CD14-positive monocyte (primary cell): ENCODE data around the gene C5orf58. TPM values are rescaled to one million over a fixed set of nuclear protein-coding genes. Genes with fewer than 3 reads are reported as not detected.
A peak's percentile ranks its signal among the peaks of the same experiment; 100 is the strongest.

Experiments
- DNase-seq, 3 donors: peaks; one replicate each; pipeline ENCODE4 v3.0.0-alpha.2; 2011 to 2022
- H2AFZ ChIP-seq: 2 replicates; pipeline ENCODE4 v1.6.0; 2012; ENCODE audit warnings: mild to moderate bottlenecking, low read depth, low read length, inconsistent platforms; ENCODE audit not compliant: insufficient read depth, poor library complexity, severe bottlenecking
- H3K27ac ChIP-seq, 2 donors: 1 replicate in 1 of 2; 2 replicates in 1 of 2; pipeline ENCODE4 v1.5.1; 2012 to 2013; ENCODE audit warnings: low read length in 2 of 2, control low read depth in 1 of 2, inconsistent platforms in 1 of 2, low read depth in 1 of 2, mild to moderate bottlenecking in 1 of 2
- H3K27me3 ChIP-seq, 2 donors: one replicate each; pipeline versions ENCODE4 v1.6.0 to v1.6.1; 2011 to 2013; ENCODE audit warnings: low read length in 2 of 2; ENCODE audit not compliant: control insufficient read depth in 2 of 2, insufficient read depth in 2 of 2
- H3K36me3 ChIP-seq, 2 donors: replicated peaks in 1 of 2; 1 replicate in 1 of 2; 2 replicates in 1 of 2; pipeline versions ENCODE4 v1.5.1 to v1.6.1; 2012 to 2013; ENCODE audit warnings: low read length in 2 of 2, control low read depth in 1 of 2, inconsistent platforms in 1 of 2, mild to moderate bottlenecking in 1 of 2; ENCODE audit not compliant: insufficient read depth in 2 of 2, control insufficient read depth in 1 of 2
- H3K4me1 ChIP-seq, 2 donors: 1 replicate in 1 of 2; 2 replicates in 1 of 2; pipeline versions ENCODE4 v1.5.1 to v1.6.1; 2012 to 2013; ENCODE audit warnings: low read length in 2 of 2, control low read depth in 1 of 2, inconsistent platforms in 1 of 2, mild to moderate bottlenecking in 1 of 2, moderate library complexity in 1 of 2; ENCODE audit not compliant: insufficient read depth in 2 of 2, control insufficient read depth in 1 of 2
- H3K4me2 ChIP-seq: replicated peaks from 2 replicates; pipeline ENCODE3; 2012; ENCODE audit warnings: low read length, moderate library complexity, mild to moderate bottlenecking; ENCODE audit not compliant: poor library complexity, severe bottlenecking; ENCODE audit errors: extremely low read depth
- H3K4me3 ChIP-seq, 3 experiments: fragments of 200-600 bp in 1 of 3; sonication (generic) in 1 of 3; replicated peaks in 1 of 3; 1 replicate in 2 of 3; 2 replicates in 1 of 3; pipeline ENCODE4 v1.5.1; 2011 to 2013; ENCODE audit warnings: low read length in 3 of 3, mild to moderate bottlenecking in 3 of 3, control low read depth in 2 of 3, low read depth in 2 of 3, inconsistent platforms in 1 of 3, moderate library complexity in 1 of 3
- H3K79me2 ChIP-seq: 2 replicates; pipeline ENCODE4 v1.6.0; 2012; ENCODE audit warnings: mild to moderate bottlenecking, control low read depth, inconsistent platforms, low read length, moderate library complexity; ENCODE audit not compliant: insufficient read depth
- H3K9ac ChIP-seq: 2 replicates; pipeline ENCODE4 v1.6.0; 2017; ENCODE audit warnings: low read length, mild to moderate bottlenecking; ENCODE audit not compliant: insufficient read depth, poor library complexity, severe bottlenecking
- H3K9me3 ChIP-seq, 2 donors: replicated peaks in 1 of 2; 1 replicate in 1 of 2; 2 replicates in 1 of 2; pipeline versions ENCODE4 v1.5.1 to v1.6.1; 2012 to 2013; ENCODE audit warnings: low read length in 2 of 2, control low read depth in 1 of 2; ENCODE audit not compliant: control insufficient read depth in 1 of 2, insufficient read depth in 1 of 2
- H4K20me1 ChIP-seq: 2 replicates; pipeline ENCODE4 v1.6.0; 2012; ENCODE audit warnings: mild to moderate bottlenecking, low read length, control low read depth, moderate library complexity; ENCODE audit not compliant: insufficient read depth
- H3K27ac Mint-ChIP-seq, 7 donors: one replicate each; pipeline ENCODE4 v1.8.0; 2020; ENCODE audit warnings: mild to moderate bottlenecking in 7 of 7, mixed read lengths in 7 of 7, moderate library complexity in 6 of 7, inconsistent platforms in 2 of 7
- H3K27me3 Mint-ChIP-seq, 3 donors: one replicate each; pipeline ENCODE4 v1.8.0; 2021 to 2022; ENCODE audit warnings: low read depth in 3 of 3, mild to moderate bottlenecking in 3 of 3, mixed read lengths in 3 of 3, moderate library complexity in 3 of 3, inconsistent platforms in 1 of 3
- H3K36me3 Mint-ChIP-seq, 2 donors: one replicate each; pipeline ENCODE4 v1.8.0; 2020; ENCODE audit warnings: mixed read lengths in 2 of 2, inconsistent platforms in 1 of 2, mild to moderate bottlenecking in 1 of 2
- H3K4me1 Mint-ChIP-seq: one replicate; pipeline ENCODE4 v1.8.0; 2020; ENCODE audit warnings: mild to moderate bottlenecking, mixed read lengths
- H3K4me3 Mint-ChIP-seq, 2 donors: one replicate each; pipeline ENCODE4 v1.8.0; 2020; ENCODE audit warnings: mild to moderate bottlenecking in 2 of 2, mixed read lengths in 2 of 2, moderate library complexity in 1 of 2
- H3K9me3 Mint-ChIP-seq, 7 donors: one replicate each; pipeline ENCODE4 v1.8.0; 2020 to 2022; ENCODE audit warnings: mixed read lengths in 7 of 7, mild to moderate bottlenecking in 6 of 7, moderate library complexity in 6 of 7, inconsistent platforms in 2 of 7
- WGBS: methylation state at CpG from one replicate; pipeline ENCODE4 v1.1.5; 2013; ENCODE audit warnings: missing lambda C conversion rate; ENCODE audit not compliant: insufficient coverage; 5-methylcytosine and 5-hydroxymethylcytosine counted together
- intact Hi-C, 2 donors: fragments of 100-400 bp; cut with micrococcal nuclease; formaldehyde crosslinking; loops; one replicate each; pipeline versions ENCODE4 v1.15.0 to v1.15.1; 2023
- polyA plus RNA-seq, 3 donors: library from polyadenylated mRNA; depleted of rRNA in 1 of 3; unstranded in 2 of 3; stranded (reverse) in 1 of 3; fragments of 300-500 nt in 2 of 3; fragments of >200 nt in 1 of 3; fragmentation: Illumina TruSeq in 2 of 3; gene quantifications; 1 replicate in 2 of 3; 2 replicates in 1 of 3; pipeline ENCODE4 v1.2.3, GENCODE V29; 2012 to 2021
- TF ChIP-seq, protein P1 (sequence below): fragments of 200-600 bp; IDR thresholded peaks from one replicate; pipeline ENCODE4 v1.8.0; 2022; ENCODE audit warnings: antibody characterized with exemption, mild to moderate bottlenecking

C5orf58 gene
- polyA plus RNA-seq, 3 donors: 0.46 TPM; not detected in 2

DNA sequence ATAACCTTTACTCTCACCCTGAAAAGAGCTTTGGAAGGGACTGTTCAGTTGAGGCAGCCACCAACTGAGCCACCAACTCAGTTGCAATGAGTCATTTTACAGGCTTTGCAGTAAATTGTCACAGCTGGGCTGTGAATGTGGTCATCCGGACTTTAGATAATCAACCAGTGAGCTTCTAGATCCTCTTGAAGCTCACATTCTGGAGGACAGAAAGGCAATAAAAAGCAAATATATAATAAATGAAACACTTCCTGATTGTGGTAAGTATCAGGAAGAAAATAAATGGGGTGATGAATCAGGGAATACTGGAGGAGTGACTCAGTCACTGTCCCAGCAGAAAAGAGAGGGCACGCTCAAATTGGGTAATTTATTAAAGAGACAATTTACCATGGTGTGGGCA is 13.2 kb upstream of the C5orf58 start:
- intact Hi-C loops: loop anchor here in 1 of 2 donors (10.0 kb wide), 1 partner anchor 415 kb away; no protein-coding TSS in a partner anchor
- no peak overlapping the region for H2AFZ ChIP-seq
- H3K9me3 ChIP-seq: no peaks in the 10 kb centered on the region
- no peaks in the 10 kb centered on the region for H3K9me3 Mint-ChIP-seq
- H4K20me1 ChIP-seq: no peaks in the 10 kb centered on the region
- TF ChIP-seq, protein P1, sequence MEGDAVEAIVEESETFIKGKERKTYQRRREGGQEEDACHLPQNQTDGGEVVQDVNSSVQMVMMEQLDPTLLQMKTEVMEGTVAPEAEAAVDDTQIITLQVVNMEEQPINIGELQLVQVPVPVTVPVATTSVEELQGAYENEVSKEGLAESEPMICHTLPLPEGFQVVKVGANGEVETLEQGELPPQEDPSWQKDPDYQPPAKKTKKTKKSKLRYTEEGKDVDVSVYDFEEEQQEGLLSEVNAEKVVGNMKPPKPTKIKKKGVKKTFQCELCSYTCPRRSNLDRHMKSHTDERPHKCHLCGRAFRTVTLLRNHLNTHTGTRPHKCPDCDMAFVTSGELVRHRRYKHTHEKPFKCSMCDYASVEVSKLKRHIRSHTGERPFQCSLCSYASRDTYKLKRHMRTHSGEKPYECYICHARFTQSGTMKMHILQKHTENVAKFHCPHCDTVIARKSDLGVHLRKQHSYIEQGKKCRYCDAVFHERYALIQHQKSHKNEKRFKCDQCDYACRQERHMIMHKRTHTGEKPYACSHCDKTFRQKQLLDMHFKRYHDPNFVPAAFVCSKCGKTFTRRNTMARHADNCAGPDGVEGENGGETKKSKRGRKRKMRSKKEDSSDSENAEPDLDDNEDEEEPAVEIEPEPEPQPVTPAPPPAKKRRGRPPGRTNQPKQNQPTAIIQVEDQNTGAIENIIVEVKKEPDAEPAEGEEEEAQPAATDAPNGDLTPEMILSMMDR: no peak
- H3K27ac Mint-ChIP-seq: peak overlapping the region in 1 of 7 donors; percentile 15
- no peak overlapping the region for H3K4me3 Mint-ChIP-seq
- H3K27me3 Mint-ChIP-seq: peaks cover 0 to 4% (median 0%) of the 10 kb centered on the region in 3 donors
- no peak overlapping the region for H3K27ac ChIP-seq
- peak in 1 of 3 donors; percentile 39 for DNase-seq
- H3K9ac ChIP-seq: no peak overlapping the region
- WGBS: no CpG with 5 or more reads among the region's 2 CpGs
- no peaks in the 10 kb centered on the region for H3K4me1 ChIP-seq
- H3K4me2 ChIP-seq: no peak overlapping the region
- no peaks in the 10 kb centered on the region for H3K27me3 ChIP-seq
- H3K4me1 Mint-ChIP-seq: peaks cover 6% of the 10 kb centered on the region
- no peaks in the 10 kb centered on the region for H3K79me2 ChIP-seq
- H3K36me3 ChIP-seq: no peaks in the 10 kb centered on the region
- no peak overlapping the region for H3K4me3 ChIP-seq
- no peaks in the 10 kb centered on the region for H3K36me3 Mint-ChIP-seq

DNA sequence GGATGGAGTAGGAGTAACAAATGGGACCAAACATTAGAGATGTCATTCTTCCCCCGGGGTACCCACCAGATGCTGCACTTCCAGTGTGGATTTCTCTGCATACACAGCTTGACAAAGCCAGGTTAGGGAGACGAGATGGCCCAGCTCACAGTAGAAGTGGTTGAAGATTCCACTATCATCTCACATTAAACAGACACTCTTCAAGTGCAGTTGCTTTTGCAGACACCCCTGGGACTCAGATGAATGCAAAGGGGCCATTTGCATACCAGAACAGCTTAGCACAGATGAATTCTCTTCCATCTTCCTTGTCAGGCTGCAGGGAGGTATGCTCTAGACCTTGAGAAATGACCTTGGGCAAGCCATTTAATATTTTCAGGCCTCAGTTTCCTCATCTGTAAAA is 12.6 kb upstream of the C5orf58 start:
- TF ChIP-seq, protein P1: no peak
- Histone ChIP-seq H3K4me3 (no peak overlapping the region), H3K27ac (no peak overlapping the region), H3K9ac (no peak overlapping the region), H3K27me3 (no peaks in the 10 kb centered on the region), H3K79me2 (no peaks in the 10 kb centered on the region), H2AFZ (no peak overlapping the region), H4K20me1 (no peaks in the 10 kb centered on the region), H3K4me1 (no peaks in the 10 kb centered on the region), H3K9me3 (no peaks in the 10 kb centered on the region), H3K4me2 (no peak overlapping the region), H3K36me3 (no peaks in the 10 kb centered on the region)
- intact Hi-C loops: loop anchor here in 1 of 2 donors (10.0 kb wide), 1 partner anchor 415 kb away; no protein-coding TSS in a partner anchor
- Mint-ChIP-seq H3K36me3 (no peaks in the 10 kb centered on the region), H3K9me3 (no peaks in the 10 kb centered on the region), H3K4me1 (peaks cover 6% of the 10 kb centered on the region), H3K27ac (no peak overlapping the region), H3K27me3 (peaks cover 0 to 4% (median 0%) of the 10 kb centered on the region in 3 donors), H3K4me3 (no peak overlapping the region)
- no peak for DNase-seq
- WGBS: 100% methylated on average over 1 of the region's 2 CpGs
